GM20431 (cell line): ENCODE results near the gene SAV1.
"Not testable (repeated sequence)": the region's sequence is repeated elsewhere in the genome, so short reads cannot be mapped to it uniquely, and the experiment has no call there.

Experiments used
- in situ Hi-C: fragments of 300-500 bp; cut with MseI, MboI; formaldehyde crosslinking; loops from one replicate; pipeline ENCODE4 v1.15.0; 2020; ENCODE audit warnings: low sequenced_read_pairs; ENCODE audit not compliant: unreplicated experiment

Gene SAV1

DNA sequence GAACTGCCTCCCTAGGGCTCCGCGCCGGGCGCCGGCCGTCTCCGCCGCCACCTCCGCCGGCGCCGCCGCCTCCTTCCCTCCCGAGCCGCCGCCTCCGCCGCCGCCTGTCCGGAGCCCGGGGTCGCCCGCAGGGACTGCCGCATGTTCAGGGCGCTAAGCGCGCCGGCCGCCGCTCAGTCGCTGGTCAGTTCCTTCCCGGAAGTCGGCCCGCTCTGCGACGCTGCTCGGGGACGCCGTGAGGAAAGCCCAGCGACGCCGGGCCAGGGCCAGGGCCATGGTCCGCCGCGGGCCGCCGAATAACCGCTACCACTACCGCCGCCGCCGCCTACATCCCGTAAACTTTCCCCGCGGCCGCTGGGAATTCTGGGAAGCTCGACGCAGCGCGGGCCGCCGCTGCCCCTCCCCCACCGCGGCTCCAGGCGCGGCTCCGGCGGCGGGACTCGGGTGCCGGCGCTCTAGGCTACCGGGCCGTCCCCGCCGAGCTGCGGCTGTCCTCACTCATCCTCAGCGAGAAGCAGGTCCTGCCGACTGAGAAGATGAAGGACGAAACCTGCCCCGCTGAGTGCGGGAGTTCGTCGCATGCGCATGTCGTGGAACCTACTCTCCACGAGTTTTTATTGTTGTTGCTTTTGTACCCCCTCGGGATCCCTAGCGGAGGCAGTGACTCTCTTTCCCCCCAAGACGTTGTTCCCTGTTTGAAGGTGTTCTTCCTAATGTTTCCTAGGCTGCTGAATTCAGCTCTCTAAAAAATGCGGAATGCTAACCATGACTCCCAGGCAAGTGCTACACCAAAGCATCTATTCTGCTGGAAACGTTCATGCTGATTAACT, at the start of gene SAV1:
Gene SAV1 (minus strand): TSS at position 311 of the 830 bp plus-strand sequence. CDS start 339 bp downstream, outside the sequence.
- in situ Hi-C loops: no loop called here

DNA sequence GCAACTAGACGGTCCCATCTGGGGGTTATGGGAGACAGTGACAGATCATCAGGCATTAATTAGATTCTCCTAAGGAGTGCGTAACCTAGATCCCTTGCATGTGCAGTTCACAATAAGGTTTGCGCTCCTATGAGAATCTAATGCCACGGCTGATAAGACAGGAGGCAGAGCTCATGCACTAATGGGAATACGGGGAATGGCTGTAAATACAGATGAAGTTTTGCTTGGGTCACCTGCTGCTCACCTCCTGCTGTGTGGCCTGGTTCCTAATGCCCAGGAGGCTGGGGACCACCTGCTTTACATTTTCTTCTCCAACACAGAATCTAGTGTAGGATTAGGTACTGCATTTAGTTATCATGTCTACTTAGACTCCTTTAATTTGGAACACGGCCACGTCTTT, 49.7 kb upstream of the SAV1 start:
- in situ Hi-C loops: no loop called here

DNA sequence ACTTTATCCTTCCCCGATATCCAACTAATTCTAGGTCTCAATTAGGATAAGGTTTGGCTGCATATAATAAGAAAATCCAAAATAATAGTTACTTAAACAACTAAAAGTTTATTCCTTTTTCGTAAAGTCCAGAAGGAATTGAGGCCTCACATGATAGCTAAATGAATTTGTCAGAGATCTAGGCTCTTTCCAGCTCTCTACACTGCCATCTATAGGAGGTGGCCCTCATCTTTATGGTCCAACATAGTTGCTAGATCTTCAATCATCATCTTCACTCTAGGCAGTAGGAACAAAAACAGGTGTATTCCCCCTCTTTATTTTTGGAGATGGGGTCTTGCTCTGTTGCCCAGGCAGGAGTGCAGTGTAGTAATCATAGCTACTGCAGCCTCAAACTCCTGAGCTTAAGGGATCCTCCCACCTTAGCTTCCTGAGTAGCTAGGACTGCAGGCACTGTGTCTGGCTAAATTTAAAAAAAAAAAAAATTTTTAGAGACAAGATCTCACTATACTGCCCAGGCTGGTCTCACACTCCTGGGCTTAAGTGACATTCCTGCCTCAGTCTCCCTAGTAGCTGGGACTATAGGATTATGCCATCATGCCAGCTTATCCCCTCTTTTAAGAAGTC, 46.5 kb upstream of the SAV1 start:
- in situ Hi-C loops: no loop called here

DNA sequence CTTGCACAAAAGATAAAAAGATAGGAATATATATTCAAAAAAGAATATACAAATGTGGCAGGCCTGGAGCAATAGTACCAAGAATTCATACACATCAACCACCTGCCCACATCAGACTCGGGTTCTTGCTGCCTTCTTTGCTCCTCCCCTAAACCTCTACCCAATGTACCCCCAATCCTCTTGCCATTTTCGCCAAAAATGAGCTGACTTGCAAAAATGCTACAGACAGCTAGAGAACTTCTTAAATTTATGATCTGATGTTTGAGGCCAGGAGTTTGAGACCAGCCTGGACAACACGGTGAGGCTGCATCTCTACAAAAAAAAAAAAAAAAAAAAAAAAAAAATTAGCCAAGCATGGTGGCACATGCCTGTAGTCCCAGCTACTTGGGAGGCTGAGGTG, 42.9 kb upstream of the SAV1 start:
- in situ Hi-C loops: no loop called here

DNA sequence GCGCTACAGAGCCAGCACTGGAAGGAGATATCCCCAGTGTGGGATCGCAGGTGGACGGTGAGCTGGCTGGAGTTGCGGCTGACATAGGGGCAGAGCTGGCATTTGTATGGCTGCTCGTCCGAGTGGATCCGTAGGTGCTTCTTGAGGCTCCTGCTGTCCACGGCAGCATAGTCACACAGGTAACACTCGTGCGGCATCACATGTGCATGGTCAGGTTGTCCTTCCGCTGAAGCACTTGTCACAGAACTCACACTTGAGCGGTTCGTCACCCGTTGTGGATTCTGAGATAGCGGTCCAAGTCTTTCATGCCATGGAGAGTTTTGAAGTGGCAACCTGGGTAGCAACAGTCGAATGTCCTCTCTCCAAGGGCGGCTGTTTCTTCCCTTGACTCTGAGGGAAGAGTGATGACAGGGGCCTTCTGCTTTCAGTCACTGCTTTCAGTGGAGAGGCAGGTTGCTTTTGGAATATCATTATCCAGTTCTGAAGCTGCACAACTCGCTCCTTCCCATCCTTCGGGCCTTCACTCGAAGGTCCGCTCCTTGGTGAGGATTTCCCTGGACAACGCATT, 37.0 kb upstream of the SAV1 start:
- in situ Hi-C loops: loop anchor here (10.0 kb wide), 1 partner anchor 90 kb away; no protein-coding TSS in a partner anchor

DNA sequence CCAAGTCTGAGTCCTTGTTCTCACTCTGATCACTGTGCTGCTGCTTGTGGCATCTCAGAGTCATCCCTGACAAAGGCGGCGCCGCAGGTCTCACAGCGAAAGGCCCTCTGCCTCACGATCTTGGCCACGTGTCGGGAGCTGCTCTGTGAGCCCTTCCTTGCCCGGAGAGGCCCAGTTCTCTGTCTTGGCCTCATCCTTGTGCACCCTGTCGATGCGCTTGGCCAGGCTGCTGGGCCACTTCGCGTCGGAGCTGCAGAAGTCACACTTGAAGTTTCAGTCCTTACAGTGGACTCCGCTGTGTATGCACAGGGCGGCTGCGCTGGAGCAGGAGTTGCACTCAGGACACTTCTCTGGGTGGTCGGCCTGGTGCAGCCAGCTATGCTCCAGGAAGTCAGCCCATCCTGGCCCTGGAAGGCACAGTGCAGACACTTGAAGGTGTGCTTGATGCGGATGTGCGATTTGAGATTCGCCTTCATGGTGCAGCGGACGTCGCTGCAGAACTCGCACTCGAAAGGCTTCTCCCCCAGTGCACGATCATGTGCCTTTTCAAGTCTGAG, 36.4 kb upstream of the SAV1 start:
- in situ Hi-C loops: loop anchor here (10.0 kb wide), 1 partner anchor 90 kb away; no protein-coding TSS in a partner anchor

DNA sequence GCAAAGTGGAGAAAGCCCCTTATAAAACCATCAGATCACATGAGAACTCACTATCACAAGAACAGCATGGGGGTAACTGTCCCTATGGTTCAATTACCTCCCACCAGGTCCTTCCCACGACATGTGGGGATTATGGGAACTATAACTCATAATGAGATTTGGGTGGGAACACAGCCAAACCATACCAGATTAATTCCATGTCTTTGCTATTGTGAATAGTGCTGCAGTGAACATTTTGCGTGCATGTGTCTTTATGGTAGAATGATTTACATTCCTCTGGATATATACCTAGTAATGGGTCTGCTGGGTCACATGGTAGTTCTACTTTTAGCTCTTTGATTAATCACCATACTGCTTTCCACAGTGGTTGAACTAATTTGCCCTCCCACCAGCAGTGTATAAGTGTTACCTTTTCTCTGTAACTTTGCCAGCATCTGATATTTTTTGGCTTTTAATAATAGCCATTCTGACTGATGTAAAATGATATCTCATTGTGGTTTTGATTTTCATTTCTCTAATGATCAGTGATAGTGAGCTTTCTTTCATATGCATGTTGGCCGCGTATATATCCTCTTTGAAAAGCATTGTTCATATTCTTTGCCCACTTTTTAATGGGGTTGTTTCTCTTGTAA, 29.7 kb upstream of the SAV1 start:
- in situ Hi-C loops: no loop called here

DNA sequence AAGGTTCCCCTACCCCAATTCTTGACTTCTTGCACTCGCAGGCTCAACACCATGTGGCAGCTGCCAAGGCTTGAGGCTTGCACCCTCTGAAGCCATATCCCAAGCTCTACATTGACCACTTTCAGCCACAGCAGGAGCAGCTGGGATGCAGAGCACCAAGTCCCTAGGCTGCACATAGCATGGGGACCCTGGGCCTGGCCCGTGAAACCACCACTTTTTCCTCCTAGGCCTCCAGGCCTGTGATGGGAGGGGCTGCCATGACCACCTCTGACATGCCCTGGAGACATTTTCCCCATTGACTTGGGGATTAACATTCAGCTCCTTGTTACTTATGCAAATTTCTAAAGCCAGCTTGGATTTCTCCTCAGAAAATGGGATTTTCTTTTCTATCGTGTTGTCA, 26.2 kb upstream of the SAV1 start:
- in situ Hi-C loops: not testable (repeated sequence)

DNA sequence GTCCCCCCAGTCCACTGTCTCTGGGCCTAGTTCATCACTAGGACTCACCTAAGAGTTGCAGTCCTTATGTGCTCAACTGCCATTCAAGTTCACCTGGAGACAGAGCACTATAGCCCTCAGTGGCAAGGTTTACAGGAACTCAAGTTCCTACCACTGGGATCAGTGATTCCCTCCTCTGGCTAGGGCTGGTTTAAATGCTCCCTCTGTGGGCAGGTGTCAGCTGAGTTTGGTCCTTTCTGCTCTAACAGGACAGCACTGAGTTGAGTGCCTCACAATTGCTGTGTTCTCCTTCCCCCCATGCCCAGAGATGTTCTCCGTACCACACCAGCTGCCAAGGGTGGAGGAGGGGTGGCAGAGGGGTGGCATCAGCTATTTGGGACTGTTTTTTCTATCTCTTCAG, 20.8 kb upstream of the SAV1 start:
- in situ Hi-C loops: no loop called here

DNA sequence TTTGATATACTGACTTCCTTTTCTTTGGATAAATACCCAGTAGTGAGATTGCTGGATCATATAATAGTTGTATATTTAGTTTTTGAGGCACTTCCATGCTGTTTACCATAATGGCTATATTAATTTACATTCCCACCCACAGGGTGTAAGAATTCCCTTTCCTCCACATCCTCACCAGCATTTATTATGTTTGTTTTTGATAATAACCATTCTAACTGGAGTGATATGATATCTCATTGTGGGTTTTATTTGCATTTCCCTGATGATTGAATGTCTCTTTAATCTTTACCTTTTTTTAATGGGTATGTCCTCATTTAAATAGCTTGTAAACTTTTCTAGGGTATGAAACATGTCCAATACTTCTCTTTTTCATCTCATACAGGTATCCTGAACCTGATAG, 11.6 kb upstream of the SAV1 start:
- in situ Hi-C loops: no loop called here

DNA sequence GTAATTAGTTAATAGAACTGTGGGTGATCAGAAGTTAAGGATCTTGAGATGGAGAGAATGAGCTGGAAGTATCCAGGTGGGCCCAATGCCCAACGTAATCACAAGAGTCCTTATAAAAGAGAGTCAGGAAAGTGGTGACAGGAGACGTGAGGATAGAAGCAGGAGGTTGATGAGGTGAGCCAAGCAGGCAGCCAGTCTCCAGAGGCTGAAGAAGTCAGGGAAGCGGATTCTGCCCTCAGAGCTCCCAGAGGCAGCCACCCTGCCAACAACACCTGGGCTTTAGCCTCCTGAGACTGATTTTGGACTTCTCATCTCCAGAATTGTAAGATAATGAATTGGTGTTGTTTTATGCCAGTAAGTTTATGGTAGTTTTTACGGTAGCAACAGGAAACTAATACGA, 10.1 kb upstream of the SAV1 start:
- in situ Hi-C loops: no loop called here

DNA sequence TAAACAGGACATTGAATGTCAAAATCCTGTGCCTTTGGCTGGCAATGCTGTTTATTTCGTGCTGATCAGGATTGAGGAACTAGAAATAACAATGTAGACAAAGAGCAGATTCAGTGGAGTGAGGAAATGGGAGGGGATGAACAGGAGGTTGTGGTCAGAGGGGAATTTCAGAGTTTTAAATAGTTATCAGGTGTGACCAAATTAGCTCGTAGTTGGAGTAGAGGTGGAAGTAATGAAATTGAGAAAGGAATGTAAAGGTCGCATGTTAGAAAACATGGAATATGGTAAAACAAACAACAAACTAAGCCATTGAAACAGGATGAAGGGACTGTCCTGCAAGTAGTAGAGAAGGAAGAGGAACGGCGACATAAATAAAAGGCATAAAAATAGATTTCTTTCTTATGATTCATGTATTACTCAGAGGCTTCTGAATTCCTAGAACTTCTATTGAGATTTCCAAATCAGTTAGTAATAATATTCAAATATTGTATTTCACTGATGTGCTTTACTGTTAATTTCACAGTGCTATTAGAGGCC, 9.5 kb upstream of the SAV1 start:
- in situ Hi-C loops: no loop called here

DNA sequence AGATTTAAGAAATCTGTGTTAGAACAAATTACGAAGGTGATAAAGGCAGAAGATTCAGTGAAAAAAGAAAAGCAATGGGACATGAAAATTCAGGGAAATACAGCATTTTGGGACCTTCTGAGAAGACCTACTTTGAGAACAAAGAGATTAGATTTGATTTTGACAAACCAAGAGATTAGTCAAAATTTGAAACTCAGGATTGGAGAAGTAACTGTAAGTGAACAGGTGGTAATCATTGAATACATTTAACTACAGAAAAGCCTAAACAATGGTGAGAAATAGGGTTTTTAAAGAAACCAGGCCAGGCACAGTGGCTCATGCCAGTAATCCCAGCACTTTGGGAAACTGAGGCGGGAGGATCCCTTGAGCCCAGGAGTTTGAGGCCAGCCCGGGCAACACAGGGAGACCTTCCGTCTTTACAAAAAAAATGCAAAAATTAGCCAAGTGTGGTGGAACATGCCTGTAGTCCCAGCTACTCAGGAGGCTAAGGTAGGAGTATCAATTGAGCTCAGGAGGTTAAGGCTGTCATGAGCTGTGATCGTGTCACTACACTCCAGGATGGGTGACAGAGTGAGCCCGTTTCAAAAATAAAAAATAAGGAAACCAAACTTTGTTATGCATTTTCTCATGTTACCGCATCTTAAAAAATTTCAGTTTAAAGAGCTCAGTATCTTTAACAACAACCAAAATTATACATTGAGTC, 8.9 kb upstream of the SAV1 start:
- in situ Hi-C loops: no loop called here

DNA sequence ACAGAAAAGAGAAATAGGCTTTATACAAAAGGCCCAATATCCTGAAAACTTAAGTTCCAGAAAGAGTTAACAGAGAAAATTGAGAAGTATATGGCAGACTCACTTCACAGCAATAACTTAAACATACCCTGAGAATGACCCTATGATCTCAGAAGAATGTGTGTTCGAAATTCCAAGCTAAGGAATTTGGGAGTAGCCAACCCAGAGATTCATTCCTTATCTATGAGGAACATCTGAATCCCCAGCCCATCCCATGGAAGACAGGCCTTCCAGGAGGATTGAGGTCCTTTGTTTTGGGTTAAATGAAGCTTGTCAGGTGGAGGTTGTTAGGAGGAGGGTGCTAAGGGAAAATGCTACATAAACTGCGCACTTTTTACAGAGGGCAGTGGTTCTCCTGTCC, 7.5 kb upstream of the SAV1 start:
- in situ Hi-C loops: no loop called here

DNA sequence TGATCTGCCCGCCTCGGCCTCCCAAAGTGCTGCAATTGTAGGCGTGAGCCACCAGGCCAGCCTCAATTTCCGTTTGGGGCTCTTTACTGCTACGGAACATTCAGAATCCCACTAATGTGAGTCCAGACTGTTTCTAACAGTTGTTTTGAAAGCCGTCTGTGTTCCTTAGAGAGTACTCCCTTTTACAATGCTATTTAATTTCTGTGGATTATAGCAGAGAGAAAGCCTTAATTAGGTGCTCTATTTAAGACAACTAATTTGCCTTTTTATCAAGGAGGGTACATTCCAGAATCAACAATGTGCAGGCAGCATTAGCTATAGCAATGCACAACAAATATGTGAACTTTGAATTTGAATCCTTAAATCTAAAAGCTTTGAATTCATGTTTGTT, 2.8 kb upstream of the SAV1 start:
- in situ Hi-C loops: no loop called here

DNA sequence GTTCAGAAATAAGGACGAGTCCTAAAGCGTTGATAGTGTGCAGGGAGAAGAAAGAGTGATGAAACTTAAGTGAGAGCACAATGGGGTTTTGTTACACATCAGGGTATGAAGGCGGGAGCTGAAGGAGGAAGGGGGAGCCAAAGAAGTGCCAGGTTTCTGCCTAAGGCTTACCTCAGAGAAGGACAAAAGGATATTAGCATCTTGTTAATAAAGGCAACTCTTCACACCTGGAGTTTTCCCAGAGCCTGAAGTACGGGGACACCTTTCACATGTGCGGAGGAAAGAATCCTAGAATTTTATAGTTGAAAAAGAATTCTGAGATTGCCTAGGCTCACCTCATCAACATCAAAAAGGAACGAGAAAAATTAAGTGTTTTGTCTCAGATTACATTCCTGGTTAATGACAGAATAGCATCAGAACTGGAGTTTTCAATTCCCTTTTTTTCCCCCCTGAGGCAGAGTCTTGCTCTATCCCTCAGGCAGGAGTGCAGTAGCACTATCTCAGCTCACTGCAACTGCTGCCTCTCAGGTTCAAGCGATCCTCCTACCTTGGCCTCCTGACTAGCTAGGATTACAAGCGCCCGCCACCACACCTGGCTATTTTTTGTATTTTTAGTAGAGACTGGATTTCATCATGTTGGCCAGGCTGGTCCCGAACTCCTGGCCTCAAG, 2.2 kb upstream of the SAV1 start:
- in situ Hi-C loops: no loop called here

DNA sequence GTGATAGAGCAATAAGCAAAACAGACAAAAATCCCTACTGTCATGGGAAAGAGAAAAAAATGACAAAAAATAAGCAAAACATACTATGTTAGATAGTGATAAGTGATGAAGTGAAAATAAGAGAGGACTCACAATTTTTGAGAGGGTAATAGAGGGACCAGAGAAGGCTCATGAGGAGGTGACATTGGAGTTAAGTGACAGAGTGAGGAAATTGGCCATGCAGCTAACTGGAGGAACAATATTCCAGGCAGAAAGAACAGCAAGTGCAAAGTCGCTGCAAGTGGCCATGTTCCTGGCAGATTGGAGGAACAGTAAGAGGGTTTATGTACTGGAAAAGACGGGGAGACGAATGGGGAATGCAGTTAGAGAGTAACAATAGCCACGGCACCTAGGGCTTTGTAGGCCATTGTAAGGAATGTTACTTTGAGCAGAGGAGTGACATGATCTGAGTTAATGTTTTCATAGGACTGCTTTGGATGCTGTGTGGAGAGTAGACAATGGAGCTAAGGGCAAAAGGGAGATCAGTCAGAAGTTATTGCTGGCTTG, 1.4 kb upstream of the SAV1 start:
- in situ Hi-C loops: no loop called here

DNA sequence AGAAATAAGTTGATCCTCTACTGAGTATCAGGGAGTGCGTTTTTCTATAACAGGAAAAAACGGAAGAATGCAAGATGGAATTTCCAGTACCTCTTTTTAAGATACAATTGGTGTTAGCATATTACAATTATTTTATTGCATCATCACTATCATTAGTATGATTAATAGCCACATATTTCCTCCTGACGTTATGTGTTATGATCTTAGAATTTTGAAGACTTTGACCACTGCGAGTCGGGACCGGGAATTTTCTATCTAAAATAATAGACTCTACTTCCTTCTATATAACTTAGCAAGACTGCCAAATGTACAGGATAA, 679 bp upstream of the SAV1 start:
- in situ Hi-C loops: no loop called here

DNA sequence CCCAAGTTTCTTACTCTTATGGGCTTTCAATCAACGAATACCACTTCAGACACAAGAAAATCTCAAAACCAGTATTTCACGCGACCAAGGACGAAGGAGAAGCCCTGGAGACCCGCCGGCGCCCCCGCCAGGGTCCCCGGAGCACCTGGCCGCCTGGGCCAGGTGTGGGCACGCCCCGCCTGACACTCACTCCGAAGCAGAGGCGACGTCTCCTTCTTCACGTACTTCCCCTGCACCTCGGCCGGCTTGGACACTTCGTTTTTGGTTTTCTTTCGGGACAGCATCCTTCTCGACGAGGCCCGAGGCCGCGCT, 466 bp downstream of the SAV1 start:
- in situ Hi-C loops: no loop called here
